HG03575 (cell line): ENCODE data around the gene GAN.
"Not testable (repeated sequence)": the region's sequence is repeated elsewhere in the genome, so short reads cannot be mapped to it uniquely, and the experiment has no call there.

Experiments
- ATAC-seq: cut with Tn5 transposase; IDR thresholded peaks from one replicate; pipeline ENCODE4 v1.9.1; 2021; ENCODE audit not compliant: unreplicated experiment, insufficient number of reproducible peaks, low FRiP score; ENCODE audit errors: extremely low read depth

GAN gene

DNA sequence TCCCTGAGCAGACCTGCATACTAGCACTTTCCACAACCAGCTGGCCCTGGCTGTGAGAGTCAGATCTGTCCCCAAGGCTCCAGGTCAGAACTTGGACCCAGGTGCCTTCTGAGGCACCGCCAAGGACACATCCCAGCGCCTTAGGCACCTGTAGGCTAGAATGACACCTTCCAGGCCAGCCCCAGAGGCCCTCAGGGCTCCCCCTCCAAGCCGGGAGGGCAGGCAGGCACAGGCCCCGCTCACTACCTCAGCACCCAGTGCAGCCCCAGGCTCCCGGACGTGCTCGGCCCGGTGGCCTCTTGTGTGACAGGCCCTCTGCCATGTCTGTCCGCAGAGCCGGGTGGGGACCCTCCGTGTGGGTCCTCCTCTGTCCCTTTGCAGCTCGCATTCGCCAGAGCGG is 73.6 kb downstream of the GAN start:
- ATAC-seq: no peak

DNA sequence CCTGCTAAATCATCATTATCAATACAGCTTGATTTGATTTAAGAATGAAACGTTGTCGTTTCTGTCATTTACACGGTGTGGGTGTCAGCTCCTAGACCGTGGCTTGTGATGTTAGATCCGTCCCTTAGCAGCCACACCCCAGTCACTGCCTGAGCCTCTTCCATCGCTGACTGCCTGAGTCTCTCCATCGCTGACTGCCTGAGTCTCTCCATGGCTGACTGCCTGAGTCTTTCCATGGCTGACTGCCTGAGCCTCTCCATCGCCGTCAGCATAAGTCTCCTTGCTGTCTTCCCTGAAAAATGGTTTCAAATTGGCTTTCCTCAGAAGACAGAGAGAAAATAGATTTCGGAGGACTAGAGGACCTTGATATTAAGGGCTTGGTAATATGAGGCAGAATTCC is 76.1 kb downstream of the GAN start:
- ATAC-seq: no peak

DNA sequence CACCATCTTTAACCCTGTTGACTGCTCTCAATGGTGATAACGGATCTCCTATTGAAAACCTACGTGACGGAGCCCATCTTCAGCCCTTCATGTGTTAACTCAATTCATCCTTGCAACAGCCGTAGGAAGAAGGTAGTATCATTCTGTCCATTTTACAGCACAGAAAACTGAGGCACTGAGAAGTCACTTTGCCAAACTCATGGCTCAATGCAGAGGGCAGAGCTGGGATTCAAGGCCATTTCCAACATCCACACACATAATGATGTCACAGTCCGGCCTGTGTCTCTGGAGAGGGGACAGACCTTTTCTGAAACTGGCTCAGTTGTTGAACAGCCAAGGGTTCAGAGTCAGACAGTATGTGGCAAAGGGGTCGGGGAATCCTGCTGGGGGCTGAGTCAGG is 77.2 kb downstream of the GAN start:
- no peak for ATAC-seq

DNA sequence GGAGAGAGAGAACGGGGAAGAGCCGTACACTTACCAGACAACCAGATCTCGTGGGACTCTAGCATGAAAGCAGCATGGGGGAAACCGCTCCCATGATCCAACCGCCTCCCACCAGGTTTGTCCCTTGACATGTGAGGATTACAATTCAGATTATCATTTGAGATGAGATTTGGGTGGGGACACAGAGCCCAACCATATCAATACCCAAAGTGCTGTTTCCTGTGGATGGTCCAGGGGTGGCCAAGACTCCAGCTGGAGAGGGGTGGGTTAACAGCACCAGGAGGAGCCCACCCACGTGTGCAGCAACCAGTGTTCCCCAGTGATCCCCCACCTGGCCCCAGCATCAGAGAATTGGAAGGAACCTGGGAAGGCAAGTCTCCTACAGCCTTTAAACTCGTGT is 79.7 kb downstream of the GAN start:
- ATAC-seq: no peak

DNA sequence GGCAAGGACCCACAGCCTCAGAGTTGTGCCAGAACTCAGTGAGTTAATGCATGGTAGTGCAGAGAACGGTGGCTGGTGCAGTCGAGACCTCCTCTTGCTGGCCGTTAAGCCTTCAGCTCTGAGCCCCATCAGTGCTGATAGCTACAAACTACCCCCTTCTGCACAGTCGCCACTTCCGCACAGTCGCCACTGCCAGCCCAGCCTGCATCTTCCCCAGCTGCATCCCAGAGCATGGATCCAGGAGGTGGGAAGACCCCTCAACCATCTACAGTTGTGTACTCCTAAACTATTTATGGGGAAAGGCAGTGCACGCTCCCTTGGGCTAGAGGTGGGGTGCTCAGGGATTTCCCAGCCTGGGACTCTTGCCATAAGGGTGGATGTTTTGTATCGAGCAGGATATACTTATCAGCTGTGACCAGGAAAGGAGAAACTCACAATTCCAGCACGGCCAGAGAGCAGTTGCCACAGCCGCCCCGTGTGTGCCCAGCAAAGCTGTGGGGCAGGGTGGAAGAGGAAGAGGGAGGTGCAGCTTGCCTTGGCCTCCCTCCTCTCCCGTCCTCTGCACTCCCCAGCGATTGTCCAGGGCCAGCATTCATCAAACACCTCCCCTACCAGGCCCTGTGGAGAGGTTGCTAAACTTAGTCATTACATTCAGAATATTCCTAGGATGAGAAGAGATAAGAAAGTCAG is 80.3 kb downstream of the GAN start:
- ATAC-seq: no peak

DNA sequence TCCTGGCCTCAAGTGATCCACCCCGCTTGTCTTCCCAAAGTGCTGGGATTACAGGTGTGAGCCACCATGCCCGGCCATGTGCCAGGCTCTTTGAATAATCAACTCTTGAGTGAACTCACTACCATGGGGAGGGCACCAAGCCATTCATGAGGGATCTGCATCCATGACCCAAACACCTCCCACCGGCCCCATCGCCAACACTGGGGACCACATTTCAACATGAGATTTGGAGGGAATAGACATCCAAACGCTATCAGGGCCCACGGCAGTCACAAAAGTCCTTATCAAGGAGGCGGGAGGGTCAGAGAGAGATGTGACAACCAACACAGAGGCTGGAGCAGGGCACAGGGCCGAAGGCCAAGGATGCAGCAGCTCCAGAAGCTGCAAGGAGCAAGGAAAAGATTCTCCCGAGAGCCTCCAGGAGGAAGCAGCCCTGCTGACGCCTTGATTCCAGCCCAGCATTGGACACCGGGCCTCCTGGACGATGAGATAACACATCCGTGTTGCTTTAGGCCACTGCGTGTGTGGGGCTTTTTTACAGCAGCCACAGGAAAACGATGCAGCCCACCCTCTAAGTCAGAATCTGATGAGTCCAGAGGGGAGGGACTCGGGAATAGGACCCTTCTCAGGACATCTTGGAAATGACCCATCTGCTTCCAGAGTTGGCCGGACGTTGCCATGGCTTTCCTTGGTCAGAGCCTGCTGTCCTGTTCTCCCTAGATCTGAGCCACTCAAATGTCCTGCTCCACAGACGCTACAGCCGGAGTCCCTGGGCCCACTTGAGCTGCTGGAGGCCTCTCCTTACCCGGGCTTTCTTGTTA is 82.5 kb downstream of the GAN start:
- ATAC-seq: no peak

DNA sequence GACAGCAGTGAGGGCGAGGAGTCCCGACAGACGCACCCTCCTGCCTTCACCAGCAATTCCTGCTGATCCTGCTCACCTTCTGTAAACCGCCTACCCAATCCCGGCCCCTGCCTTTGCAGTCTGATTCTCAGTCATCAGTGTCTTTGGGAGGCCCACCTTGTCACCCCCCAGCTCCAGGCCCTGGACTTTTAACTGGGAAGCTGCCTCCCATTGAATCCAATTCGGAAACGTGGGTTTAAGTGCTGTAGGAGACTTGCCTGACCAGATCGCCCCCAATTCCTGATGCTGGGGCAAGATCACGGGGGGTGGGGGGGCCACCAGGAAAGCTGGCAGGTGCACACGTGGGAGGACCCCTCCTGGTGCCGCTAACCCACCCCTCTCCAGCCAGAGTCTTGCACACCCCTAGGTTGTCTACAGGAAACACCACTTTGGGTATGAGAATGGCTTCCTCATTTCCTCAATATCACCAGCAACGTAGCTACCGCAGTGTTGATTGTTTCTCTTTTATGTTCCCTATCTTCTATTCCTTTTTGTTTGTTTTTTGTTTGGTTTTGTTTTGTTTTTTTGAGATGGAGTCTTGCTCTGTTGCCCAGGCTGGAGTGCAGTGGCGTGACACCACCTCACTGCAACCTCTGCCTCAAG is 83.2 kb downstream of the GAN start:
- no peak for ATAC-seq

DNA sequence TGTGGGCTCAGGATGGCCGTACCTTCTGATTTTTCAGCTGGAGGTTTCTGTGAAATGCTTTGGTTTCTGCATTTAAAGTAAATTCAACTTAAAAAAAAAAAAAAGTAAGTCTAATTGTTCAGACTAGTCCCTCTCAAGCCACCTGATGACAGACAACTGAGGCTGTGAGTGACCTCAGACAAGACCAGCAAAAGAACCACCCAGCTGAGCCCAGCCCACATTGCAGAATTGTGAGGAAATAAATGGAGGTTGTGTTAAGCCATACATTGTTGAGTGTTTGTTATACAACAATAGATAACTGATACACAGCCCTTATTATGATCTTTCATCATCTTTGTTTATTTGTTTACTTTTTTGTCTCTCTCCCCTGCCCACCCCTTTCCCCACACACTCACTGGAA is 85.1 kb downstream of the GAN start:
- no peak for ATAC-seq

DNA sequence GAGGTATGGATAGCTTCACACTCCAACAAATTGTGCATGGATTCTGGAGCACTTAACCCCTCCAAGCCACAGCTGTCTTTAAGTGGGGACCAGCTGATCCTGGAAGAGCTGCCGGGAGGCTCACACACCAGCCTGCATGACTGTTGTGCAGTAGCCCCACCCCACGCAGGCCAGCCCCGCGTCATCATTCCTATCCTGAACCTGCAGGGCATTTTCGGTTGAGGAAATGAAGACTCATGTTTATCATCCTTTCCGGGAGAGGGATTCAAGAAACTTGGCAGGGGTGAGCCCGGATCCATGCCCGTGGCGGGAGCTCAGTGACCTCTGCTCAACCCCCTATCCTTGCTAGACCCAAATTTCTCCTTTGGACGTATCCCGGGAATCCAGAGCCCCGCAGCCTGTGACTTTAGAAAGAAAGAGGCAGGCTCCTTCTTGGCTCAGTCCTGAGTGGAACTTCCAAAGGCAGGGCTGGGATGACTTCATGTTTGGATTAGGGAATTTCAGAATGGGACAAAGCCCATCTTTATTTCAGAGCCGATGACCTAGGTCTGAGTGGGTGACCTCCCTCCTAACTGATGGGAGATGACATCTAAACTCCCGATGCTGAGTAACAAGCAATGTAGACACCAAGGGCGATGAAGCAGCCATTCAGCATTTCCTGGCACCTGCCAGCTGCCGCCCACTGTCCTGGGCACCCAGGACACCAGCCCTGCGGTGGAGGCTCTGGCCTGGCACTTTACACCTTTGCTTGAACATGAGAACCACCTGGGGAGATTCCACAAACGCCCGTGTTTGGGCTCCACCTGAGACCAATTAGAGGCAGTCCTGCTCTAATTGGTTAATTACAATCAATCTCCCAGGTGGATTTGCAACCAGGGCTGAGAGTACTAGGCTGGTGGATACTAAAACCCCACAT is 86.5 kb downstream of the GAN start:
- no peak for ATAC-seq

DNA sequence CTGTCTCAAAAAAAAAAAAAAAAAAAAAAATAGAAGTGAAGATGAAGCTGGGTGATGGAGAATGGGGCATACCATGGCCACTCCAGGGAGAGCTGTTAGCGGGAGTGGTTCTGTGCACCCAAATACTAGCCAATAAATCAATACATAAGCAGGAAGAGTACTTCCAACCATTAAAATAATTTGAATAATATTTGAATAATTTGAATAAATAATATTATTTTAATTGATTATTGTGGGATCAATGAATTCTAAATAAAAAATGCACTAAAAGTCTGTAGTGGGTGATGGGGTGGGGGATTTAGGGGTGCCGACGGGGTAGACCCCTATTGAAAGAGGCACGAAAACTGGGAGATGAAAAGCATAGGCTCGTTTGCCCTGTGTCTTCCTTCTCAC is 88.4 kb downstream of the GAN start:
- no peak for ATAC-seq

DNA sequence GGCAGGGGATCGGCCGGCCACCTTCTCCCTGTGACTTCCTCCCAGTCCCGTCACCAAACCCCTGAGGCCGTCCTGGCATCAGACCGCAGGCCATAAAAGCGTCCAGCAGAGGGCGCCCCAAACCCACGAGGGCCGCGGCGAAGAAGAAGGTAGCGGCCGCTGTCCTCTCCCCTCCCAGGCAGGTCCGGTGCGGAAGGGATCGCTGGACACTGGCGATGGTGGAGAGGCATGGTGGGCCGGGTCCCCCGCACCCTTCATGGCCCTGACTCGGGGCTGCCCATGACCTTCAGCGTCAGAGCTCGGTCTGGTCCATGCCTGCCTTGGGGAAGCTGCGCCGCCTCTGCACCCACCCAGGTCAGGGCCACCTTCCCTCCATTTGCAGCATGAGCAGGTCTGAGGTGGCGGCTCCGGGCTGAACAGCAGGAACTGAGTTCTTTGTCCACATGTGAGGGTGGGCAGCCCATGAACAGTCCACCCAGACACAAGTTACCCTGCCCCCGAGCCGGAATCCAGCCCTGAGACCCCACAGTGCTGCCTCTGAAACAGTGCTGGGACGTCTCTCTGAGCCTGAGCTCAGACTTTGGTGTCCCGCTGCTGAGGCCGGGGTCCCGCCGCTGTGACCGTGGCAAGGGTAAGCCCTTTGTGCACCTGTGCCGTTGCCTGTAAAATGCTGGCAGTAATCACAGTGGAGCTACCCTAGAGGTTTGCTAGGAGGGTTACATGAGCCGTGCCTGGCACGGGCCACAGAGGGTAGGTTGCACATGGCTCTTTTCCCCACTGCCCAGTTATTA is 89.0 kb downstream of the GAN start:
- no peak for ATAC-seq

DNA sequence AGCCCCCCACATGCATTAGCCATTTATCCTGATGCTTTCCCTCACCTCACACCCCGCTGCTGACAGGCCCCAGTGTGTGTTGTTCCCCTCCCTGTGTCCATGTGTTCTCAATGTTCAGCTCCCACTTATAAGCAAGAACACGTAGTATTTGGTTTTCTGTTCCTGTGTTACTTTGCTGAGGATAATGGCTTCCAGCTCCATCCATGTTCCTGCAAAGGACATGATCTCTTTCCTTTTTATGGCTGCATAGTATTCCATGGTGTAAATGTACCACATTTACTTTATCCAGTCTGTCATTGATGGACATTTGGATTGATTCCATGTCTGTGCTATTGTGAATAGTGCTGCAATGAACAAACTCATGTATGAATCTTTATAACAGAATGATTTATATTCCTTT is 90.2 kb downstream of the GAN start:
- not testable (repeated sequence) for ATAC-seq

DNA sequence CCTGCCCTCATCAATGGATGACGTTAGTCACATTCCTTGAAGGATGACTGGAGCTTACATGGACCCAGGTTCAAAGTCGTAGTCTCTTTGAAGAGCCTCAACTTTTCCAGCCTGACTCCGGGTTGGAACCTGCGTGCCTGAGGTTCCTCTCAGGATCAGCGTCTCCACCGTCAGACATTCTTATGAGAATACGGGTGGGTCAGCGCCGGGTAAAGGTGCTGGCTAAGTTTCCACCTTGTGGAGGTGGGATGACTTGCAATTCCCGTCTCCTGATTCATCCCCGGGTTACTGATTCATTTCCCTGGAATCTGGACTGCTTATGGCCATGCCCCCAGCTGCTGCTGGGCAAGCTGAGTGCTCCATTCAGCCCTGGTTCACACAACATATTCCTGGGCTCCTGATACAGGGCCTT is 90.9 kb downstream of the GAN start:
- ATAC-seq: no peak

DNA sequence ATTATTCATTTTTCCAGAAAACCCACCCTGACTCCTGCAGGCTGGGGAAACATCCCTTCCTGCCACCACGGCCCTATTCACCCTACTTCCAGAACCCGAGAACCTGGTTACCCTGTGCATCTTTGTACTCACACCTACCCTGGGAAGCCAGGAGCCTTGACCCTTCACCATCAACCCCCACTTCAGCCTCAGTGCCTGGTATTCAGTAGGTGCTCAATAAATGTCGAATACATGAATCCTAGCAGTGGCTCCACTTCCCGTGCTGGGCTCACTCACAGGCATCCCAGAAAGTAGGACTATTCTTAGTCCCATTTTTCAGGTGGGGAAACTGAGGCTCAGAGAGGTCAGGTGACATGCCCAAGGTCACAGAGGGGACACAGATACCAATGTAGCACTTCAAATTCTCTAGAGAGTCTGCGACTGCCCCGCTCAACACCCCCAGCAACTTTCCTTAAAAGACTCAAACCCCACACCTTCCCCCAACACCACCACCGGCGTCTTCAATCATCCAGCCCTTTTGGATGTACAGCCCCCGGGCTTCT is 93.7 kb downstream of the GAN start:
- no peak for ATAC-seq

DNA sequence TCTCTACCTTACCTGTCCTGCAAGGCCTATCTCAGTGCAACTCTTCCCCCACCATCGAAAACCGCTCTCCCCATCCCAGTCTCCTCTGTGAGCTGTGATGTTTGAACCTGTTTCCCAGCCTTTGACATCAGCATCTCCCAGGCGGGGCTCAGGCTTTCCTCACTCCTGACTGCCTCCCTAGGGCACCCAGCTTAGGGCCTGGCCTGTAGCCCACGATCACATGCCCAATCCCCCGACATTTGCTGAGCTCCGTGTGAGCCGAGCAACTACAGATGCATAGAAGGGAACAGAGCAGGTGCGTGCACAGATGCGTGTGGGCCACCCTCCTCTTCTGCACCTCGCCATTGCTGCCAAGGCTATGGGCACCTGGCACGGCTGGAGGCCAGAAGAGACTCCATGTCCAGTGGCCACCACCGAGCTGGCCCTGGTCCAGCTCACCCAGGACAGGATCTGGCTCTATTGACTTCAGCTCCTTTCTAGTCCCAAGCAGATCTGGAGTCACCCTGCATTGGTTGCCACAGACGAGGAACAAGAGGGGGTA is 94.3 kb downstream of the GAN start:
- no peak for ATAC-seq

DNA sequence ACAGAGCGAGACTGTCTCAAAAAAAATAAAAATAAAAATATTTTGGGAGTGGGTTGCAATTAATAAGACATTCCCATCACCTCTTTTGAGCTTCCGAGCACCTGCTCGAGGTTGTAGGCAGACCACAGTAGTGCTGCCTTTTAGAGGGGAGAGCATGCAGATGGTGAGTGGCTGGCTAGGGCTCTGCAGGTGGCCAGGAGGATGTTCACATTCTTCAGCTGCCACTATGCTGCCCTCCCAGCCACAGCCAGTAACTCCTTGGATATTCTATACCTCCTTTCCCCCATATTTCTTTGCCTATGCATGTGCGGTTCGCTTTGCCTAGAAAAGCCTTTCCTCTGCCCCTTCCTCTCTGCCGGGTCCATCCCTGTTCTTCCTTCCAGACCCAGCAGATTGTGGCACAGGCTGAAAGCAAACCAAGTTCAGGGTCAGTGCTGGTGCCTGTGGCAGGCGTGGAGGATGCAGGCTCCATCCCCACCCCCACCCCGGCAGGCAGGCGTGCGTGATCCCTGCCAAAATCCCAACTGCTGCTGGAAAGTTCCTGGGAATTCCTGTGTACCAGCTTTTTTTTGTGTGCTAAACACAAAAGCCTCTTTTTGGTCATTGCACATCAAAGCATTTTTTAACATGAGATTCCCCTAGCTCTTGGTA is 96.0 kb downstream of the GAN start:
- ATAC-seq: no peak

DNA sequence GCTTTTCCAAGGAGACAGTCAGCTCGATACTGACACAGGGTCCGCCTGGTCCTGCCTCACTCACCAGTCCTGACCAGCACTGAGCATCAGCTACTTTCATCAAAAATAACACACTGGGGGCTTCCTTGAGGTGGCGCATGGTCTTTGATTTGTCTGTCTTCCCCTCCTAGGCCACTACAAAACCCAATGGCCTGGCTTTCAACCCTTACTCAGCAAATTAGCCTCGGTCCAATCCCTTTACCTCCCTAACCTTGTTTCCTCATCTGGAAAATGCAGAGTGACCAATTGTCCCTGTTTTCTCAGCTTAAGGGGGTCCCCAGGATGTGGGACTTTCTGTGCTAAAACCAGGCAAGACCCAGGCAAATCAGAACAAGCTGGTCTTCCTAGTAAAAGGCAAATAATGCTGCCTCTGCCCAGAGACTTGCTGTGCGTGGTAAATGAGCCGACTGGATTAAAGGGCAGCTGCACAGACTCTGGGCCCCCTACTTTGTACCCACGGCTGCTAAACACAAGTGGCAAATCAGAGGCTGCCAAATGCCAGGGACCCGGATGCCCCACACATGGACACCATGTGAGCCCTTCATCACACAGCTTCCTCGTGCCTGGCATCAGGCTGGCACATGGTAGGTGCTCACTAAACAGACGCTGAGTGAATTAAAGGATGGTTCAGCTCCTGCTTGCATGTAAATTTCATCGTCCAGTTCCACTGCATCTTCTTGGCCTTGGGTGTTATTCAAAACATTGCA is 98.7 kb downstream of the GAN start:
- no peak for ATAC-seq
